HG03139 (cell line): ENCODE measurements around the gene IGSF21.

Source experiments
- ATAC-seq: cut with Tn5 transposase; IDR thresholded peaks from one replicate; pipeline ENCODE4 v1.9.1; 2021; ENCODE audit not compliant: unreplicated experiment

Gene IGSF21

GRCh38 chr1:18253093-18253492, 145.5 kb downstream of the IGSF21 start:
- ATAC-seq, result no peak

- no peak for ATAC-seq
These were observed 149.0 kb downstream of the IGSF21 start for GRCh38 chr1:18256282-18257235.

GRCh38 chr1:18257778-18258177, 150.2 kb downstream of the IGSF21 start:
- ATAC-seq, result no peak

GRCh38 chr1:18261891-18262290, 154.3 kb downstream of the IGSF21 start:
- ATAC-seq, result no peak

GRCh38 chr1:18262726-18263125, 155.1 kb downstream of the IGSF21 start:
- no peak for ATAC-seq

- ATAC-seq, result no peak
These were observed 156.0 kb downstream of the IGSF21 start for GRCh38 chr1:18263547-18264120.

- ATAC-seq, result no peak
These were observed 156.9 kb downstream of the IGSF21 start for GRCh38 chr1:18264450-18265039.

- no peak for ATAC-seq
These were observed 158.0 kb downstream of the IGSF21 start for GRCh38 chr1:18265641-18266040.

GRCh38 chr1:18266391-18266790, 158.8 kb downstream of the IGSF21 start:
- ATAC-seq, result no peak

GRCh38 chr1:18271336-18271735, 163.7 kb downstream of the IGSF21 start:
- no peak for ATAC-seq

GRCh38 chr1:18278946-18279345, 171.3 kb downstream of the IGSF21 start:
- ATAC-seq, result no peak

GRCh38 chr1:18279351-18280074, 171.9 kb downstream of the IGSF21 start:
- ATAC-seq, result no peak

GRCh38 chr1:18280956-18281355, 173.4 kb downstream of the IGSF21 start:
- ATAC-seq, result no peak

- no peak for ATAC-seq
These were observed 175.4 kb downstream of the IGSF21 start for GRCh38 chr1:18282851-18283600.

GRCh38 chr1:18283601-18284385, 176.2 kb downstream of the IGSF21 start:
- ATAC-seq, result no peak

GRCh38 chr1:18284805-18285537, 177.4 kb downstream of the IGSF21 start:
- ATAC-seq, result no peak

GRCh38 chr1:18285538-18285924, 177.9 kb downstream of the IGSF21 start:
- no peak for ATAC-seq

- no peak for ATAC-seq
These were observed 181.1 kb downstream of the IGSF21 start for GRCh38 chr1:18288722-18289121.

GRCh38 chr1:18289597-18289996, 182.0 kb downstream of the IGSF21 start:
- ATAC-seq, result no peak
